SK-N-SH (cell line): Measurements from ENCODE around the gene RASA1. TPM values are rescaled to one million over a fixed set of nuclear protein-coding genes. Genes with fewer than 3 reads are reported as not detected.

Experiments used
- CTCF ChIA-PET: fragments of 300-600, 350-600 bp; formaldehyde crosslinking; extraction: SDS; loops from one replicate; lab custom pipeline; 2021; lab: Yijun Ruan, JAX
- POLR2A ChIA-PET: fragments of 350-600 bp; sonication (Branson Sonifier 250); formaldehyde crosslinking; extraction: SDS; loops from one replicate; lab custom pipeline; 2020; ENCODE audit warnings: antibody characterized with exemption, inconsistent platforms; lab: Yijun Ruan, JAX
- DNase-seq: peaks from one replicate; pipeline ENCODE4 v3.0.0; 2012
- H2AFZ ChIP-seq: fragments of 200-600 bp; sonication (generic); 2 replicates; pipeline ENCODE4 v1.8.1; 2016; ENCODE audit warnings: antibody characterized with exemption, mild to moderate bottlenecking, low read depth
- H3F3A ChIP-seq: fragments of 200-600 bp; sonication (generic); replicated peaks from 2 replicates; pipeline ENCODE3; 2016; ENCODE audit warnings: antibody characterized with exemption, mild to moderate bottlenecking; ENCODE audit not compliant: insufficient read depth
- H3K27ac ChIP-seq, 2 experiments: fragments of 200-500 bp in 1 of 2; fragments of 200-600 bp in 1 of 2; sonication (Bioruptor generic) in 1 of 2; sonication (generic), shearing (Covaris generic) in 1 of 2; 2 replicates each; pipeline versions ENCODE4 v1.5.1 to v1.6.1; 2014 to 2016; ENCODE audit warnings: low read depth in 2 of 2, inconsistent platforms in 1 of 2, low read length in 1 of 2, mild to moderate bottlenecking in 1 of 2, mixed read lengths in 1 of 2
- H3K27me3 ChIP-seq: fragments of 200-600 bp; sonication (generic), shearing (Covaris generic); 2 replicates; pipeline ENCODE4 v1.6.1; 2016; ENCODE audit warnings: mixed run types; ENCODE audit not compliant: insufficient read depth
- H3K36me3 ChIP-seq, 2 experiments: fragments of 200-500 bp in 1 of 2; fragments of 200-600 bp in 1 of 2; sonication (Bioruptor generic) in 1 of 2; sonication (generic) in 1 of 2; replicated peaks in 1 of 2; 2 replicates each; pipeline versions ENCODE3 to v1.5.1; 2014 to 2016; ENCODE audit warnings: low read length in 1 of 2, mild to moderate bottlenecking in 1 of 2; ENCODE audit not compliant: insufficient read depth in 2 of 2, control insufficient read depth in 1 of 2
- H3K4me1 ChIP-seq, 2 experiments: fragments of 200-500 bp in 1 of 2; fragments of 200-600 bp in 1 of 2; sonication (Bioruptor generic) in 1 of 2; sonication (generic), shearing (Covaris generic) in 1 of 2; 2 replicates each; pipeline versions ENCODE4 v1.5.1 to v1.6.1; 2014 to 2016; ENCODE audit warnings: low read depth in 1 of 2, low read length in 1 of 2, mixed run types in 1 of 2; ENCODE audit not compliant: insufficient read depth in 2 of 2, control insufficient read depth in 1 of 2
- H3K4me2 ChIP-seq: fragments of 200-600 bp; sonication (generic), shearing (Covaris generic); 2 replicates; pipeline ENCODE4 v1.6.1; 2017; ENCODE audit warnings: mixed run types
- H3K4me3 ChIP-seq, 2 experiments: fragments of 200-500 bp in 1 of 2; fragments of 200-600 bp in 1 of 2; sonication (Bioruptor generic) in 1 of 2; sonication (generic), shearing (Covaris generic) in 1 of 2; 2 replicates each; pipeline versions ENCODE4 v1.5.1 to v1.8.1; 2014 to 2016; ENCODE audit warnings: low read depth in 2 of 2, inconsistent platforms in 1 of 2, low read length in 1 of 2, mild to moderate bottlenecking in 1 of 2, mixed read lengths in 1 of 2, moderate library complexity in 1 of 2
- H3K79me2 ChIP-seq: fragments of 200-600 bp; sonication (generic); 2 replicates; pipeline ENCODE4 v1.8.1; 2017; ENCODE audit warnings: mild to moderate bottlenecking; ENCODE audit not compliant: insufficient read depth
- H3K9ac ChIP-seq: fragments of 200-600 bp; sonication (generic); 2 replicates; pipeline ENCODE4 v1.6.1; 2017; ENCODE audit warnings: mixed run types
- H3K9me2 ChIP-seq: fragments of 200-600 bp; sonication (generic); 2 replicates; pipeline ENCODE4 v1.6.1; 2017; ENCODE audit warnings: mixed run types
- H3K9me3 ChIP-seq: fragments of 200-600 bp; sonication (generic); 2 replicates; pipeline ENCODE4 v1.6.1; 2017; ENCODE audit warnings: mixed run types, mild to moderate bottlenecking, moderate library complexity
- H4K20me1 ChIP-seq: fragments of 200-600 bp; sonication (generic); 2 replicates; pipeline ENCODE4 v1.6.1; 2017; ENCODE audit warnings: mild to moderate bottlenecking, mixed run types; ENCODE audit not compliant: insufficient read depth
- CHD2 ChIP-seq: fragments of 150-350 bp; IDR thresholded peaks from 2 replicates; pipeline ENCODE4 v1.6.1; 2018; ENCODE audit warnings: low read length; ENCODE audit not compliant: partially characterized antibody
- ELF1 ChIP-seq: IDR thresholded peaks from 2 replicates; pipeline ENCODE4 v1.4.0; 2012
- GABPA ChIP-seq: IDR thresholded peaks from 2 replicates; pipeline ENCODE4 v1.4.0; 2012; ENCODE audit warnings: low read depth, mild to moderate bottlenecking
- GATA2 ChIP-seq: sonication (generic); formaldehyde crosslinking; IDR thresholded peaks from 2 replicates; pipeline ENCODE4 v1.5.0; 2020; ENCODE audit warnings: mild to moderate bottlenecking, missing genetic modification reagents
- IRF3 ChIP-seq: fragments of 150-350 bp; IDR thresholded peaks from 2 replicates; pipeline ENCODE4 v1.6.1; 2016; ENCODE audit warnings: mild to moderate bottlenecking, low read depth, low read length
- MEF2A ChIP-seq: IDR thresholded peaks from 2 replicates; pipeline ENCODE4 v1.4.0; 2012; ENCODE audit warnings: low read depth, borderline replicate concordance
- NFIC ChIP-seq: IDR thresholded peaks from 2 replicates; pipeline ENCODE4 v1.4.0; 2012; ENCODE audit warnings: borderline replicate concordance
- NRF1 ChIP-seq: IDR thresholded peaks from 2 replicates; pipeline ENCODE4 v1.6.1; 2012; ENCODE audit warnings: low read depth, mild to moderate bottlenecking, low read length
- POLR2AphosphoS5 ChIP-seq: IDR thresholded peaks from 2 replicates; pipeline ENCODE4 v1.6.1; 2012; ENCODE audit warnings: low read depth, low read length
- RCOR1 ChIP-seq: fragments of 150-350 bp; IDR thresholded peaks from 2 replicates; pipeline ENCODE4 v1.6.1; 2017; ENCODE audit warnings: antibody characterized with exemption, low read length
- RFX5 ChIP-seq: IDR thresholded peaks from 2 replicates; pipeline ENCODE4 v1.6.1; 2012; ENCODE audit warnings: mild to moderate bottlenecking, improper control_type of control experiment, low read length
- RXRA ChIP-seq: IDR thresholded peaks from 2 replicates; pipeline ENCODE4 v1.4.0; 2012; ENCODE audit warnings: low read depth, mild to moderate bottlenecking, borderline replicate concordance
- SMC3 ChIP-seq: IDR thresholded peaks from 2 replicates; pipeline ENCODE4 v1.6.1; 2012; ENCODE audit warnings: low read depth, low read length, improper control_type of control experiment
- TAF1 ChIP-seq: IDR thresholded peaks from 2 replicates; pipeline ENCODE4 v1.6.1; 2012; ENCODE audit warnings: low read depth, mild to moderate bottlenecking, low read length, moderate library complexity, borderline replicate concordance
- TCF12 ChIP-seq: IDR thresholded peaks from 2 replicates; pipeline ENCODE4 v1.4.0; 2012
- ZBTB33 ChIP-seq: IDR thresholded peaks from 2 replicates; pipeline ENCODE4 v1.4.0; 2012; ENCODE audit warnings: low read depth, borderline replicate concordance
- polyA plus RNA-seq, 3 experiments: library from polyadenylated mRNA; depleted of rRNA; stranded (reverse); fragments of >200 nt; gene quantifications; 2 replicates each; pipeline ENCODE4 v1.2.3, GENCODE V29; 2012

Gene RASA1
- polyA plus RNA-seq, 1 of the 3 experiments (the other 2 are of a cell fraction) = 49.1 TPM

DNA sequence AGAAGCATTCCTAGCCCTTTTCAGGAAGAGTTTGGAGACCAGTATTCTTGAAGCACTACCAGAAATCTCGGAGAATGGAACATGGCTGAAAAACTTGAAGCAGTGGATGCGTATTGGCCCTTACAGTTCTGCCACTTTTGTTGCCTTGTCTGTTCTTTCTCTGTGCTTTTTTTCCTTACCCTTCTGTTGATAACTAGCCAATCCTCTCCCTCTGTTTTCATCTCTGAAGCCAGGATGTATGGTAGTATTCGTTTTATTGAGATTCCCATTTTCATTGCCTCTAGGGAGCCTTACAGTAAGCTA, 145.6 kb downstream of the RASA1 start (continued):
- TF ChIP-seq IRF3 = no peak
- TF ChIP-seq RFX5 = no peak
- no peak for TF ChIP-seq MEF2A
- no peak for TF ChIP-seq NRF1
- no peak for TF ChIP-seq ELF1
- TF ChIP-seq NFIC = no peak
- TF ChIP-seq, all 33 proteins: peak for 0

DNA sequence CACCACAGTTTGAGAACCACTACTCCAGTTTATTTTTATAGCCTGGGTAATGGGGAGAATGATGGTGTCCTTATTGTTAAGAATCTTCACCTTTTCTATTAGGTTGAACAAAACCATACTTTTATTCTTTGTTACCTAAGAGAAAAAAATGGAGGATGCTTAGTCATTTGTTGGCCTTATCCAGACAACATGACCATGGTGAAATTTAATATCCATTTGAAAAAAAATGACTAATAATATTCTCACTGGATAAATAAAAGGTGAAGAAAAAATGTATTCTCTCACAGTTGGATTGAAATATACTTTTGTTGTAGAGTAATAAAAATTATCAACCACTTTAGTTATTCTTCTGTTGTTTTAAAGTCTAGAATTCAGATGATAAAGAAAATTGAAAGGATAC, 150.8 kb downstream of the RASA1 start:
- Histone ChIP-seq H3K9me3 (no peaks in the 10 kb centered on the region), H3K27me3 (no peaks in the 10 kb centered on the region), H3K27ac (no peak overlapping the region), H4K20me1 (no peaks in the 10 kb centered on the region), H3K4me3 (no peak overlapping the region), H3K9ac (no peak overlapping the region), H3K4me2 (no peak overlapping the region), H2AFZ (no peak overlapping the region; the same call in 1 of the 2 replicates), H3K79me2 (no peaks in the 10 kb centered on the region), H3K4me1 (no peaks in the 10 kb centered on the region), H3F3A (no peaks in the 10 kb centered on the region), H3K9me2 (no peaks in the 10 kb centered on the region), H3K36me3 (no peaks in the 10 kb centered on the region)
- ChIA-PET CTCF (no interaction called here), POLR2A (no interaction called here)
- no peak for DNase-seq
- TF ChIP-seq GATA2 (CRISPR knock-in tag) (no peak), GABPA (no peak), CHD2 (no peak), RXRA (no peak), TCF12 (no peak), RCOR1 (no peak), SMC3 (no peak), ZBTB33 (no peak), RFX5 (no peak), ELF1 (no peak), POLR2AphosphoS5 (no peak), NFIC (no peak), TAF1 (no peak), IRF3 (no peak)
